Ovary (tissue), 10 donors: ENCODE results near the gene ETV3L. TPM values are rescaled to one million over a fixed set of nuclear protein-coding genes. Genes with fewer than 3 reads are reported as not detected.

ENCODE experiments used
- DNase-seq, 5 donors: peaks; one replicate each; pipeline ENCODE4 v3.0.0-alpha.2; 2019 to 2020
- H3K27ac ChIP-seq, 2 donors: fragments of 200-600 bp; one replicate each; pipeline versions ENCODE4 v1.5.1 to v1.8.0; 2019 to 2022
- H3K27me3 ChIP-seq: fragments of 200-600 bp; one replicate; pipeline ENCODE4 v1.8.0; 2022
- H3K36me3 ChIP-seq: fragments of 200-600 bp; sonication (generic); one replicate; pipeline ENCODE4 v1.5.1; 2019
- H3K4me1 ChIP-seq: one replicate; pipeline ENCODE4 v1.8.1; 2013; ENCODE audit warnings: mild to moderate bottlenecking, moderate library complexity; ENCODE audit not compliant: insufficient read depth
- H3K4me3 ChIP-seq: fragments of 200-600 bp; sonication (generic); one replicate; pipeline ENCODE4 v1.5.1; 2017
- H3K9me3 ChIP-seq, 2 donors: fragments of 200-600 bp in 1 of 2; sonication (generic) in 1 of 2; one replicate each; pipeline versions ENCODE4 v1.5.1 to v1.8.1; 2013 to 2019; ENCODE audit warnings: mild to moderate bottlenecking in 1 of 2, moderate library complexity in 1 of 2
- CTCF ChIP-seq, 3 donors: fragments of 450-650 bp in 2 of 3; fragments of 200-600 bp in 1 of 3; IDR thresholded peaks; one replicate each; pipeline versions ENCODE4 v1.5.1 to v1.8.0; 2016 to 2022; ENCODE audit warnings: antibody characterized with exemption in 3 of 3, mild to moderate bottlenecking in 1 of 3
- EP300 ChIP-seq: sonication (generic); formaldehyde crosslinking; IDR thresholded peaks from one replicate; pipeline ENCODE4 v1.6.1; 2017; ENCODE audit warnings: antibody characterized with exemption
- POLR2A ChIP-seq: fragments of 450-650 bp; IDR thresholded peaks from one replicate; pipeline ENCODE4 v1.6.1; 2017; ENCODE audit warnings: antibody characterized with exemption, mild to moderate bottlenecking, moderate library complexity
- WGBS, 3 donors: extraction: QIAGEN DNeasy Blood & Tissue Kit in 1 of 3; methylation state at CpG; one replicate each; pipeline versions ENCODE4 v1.1.5 to v1.1.7; 2013 to 2017; 5-methylcytosine and 5-hydroxymethylcytosine counted together
- intact Hi-C, 4 donors: fragments of 100-400 bp; cut with DNase I; formaldehyde crosslinking; loops; one replicate each; pipeline versions ENCODE4 v1.11.0 to v1.15.1; 2022 to 2023
- long read RNA-seq, 3 donors: library from polyadenylated mRNA in 2 of 3; unstranded in 2 of 3; transcript quantifications; one replicate each; pipeline ENCODE4 v2.0.0 and lab custom pipeline, GENCODE V29; 2021 to 2026
- polyA plus RNA-seq, 2 donors: library from polyadenylated mRNA; stranded (reverse); fragments of 200-250 nt in 1 of 2; fragments of 350-450 nt in 1 of 2; fragmentation: Illumina TruSeq in 1 of 2; extraction: RNeasy Lipid Tissue Mini Kit (QIAGEN cat#74804) in 1 of 2; gene quantifications; one replicate each; pipeline ENCODE4 v1.2.3, GENCODE V29; 2013 to 2014
- total RNA-seq, 7 donors: library from RNA; depleted of rRNA in 2 of 7; stranded (reverse); fragments of >200 nt in 2 of 7; fragmentation: NEBNext Ultra II Directional in 3 of 7; extraction: Animal tissue kit (Norgen Biotek cat#: 25700) in 3 of 7; gene quantifications; one replicate each; pipeline versions ENCODE4 v1.1.0 to v1.2.4, GENCODE V29; 2016 to 2023
- donor health status: DM: no; HTN: no; CAD: no; lungs with moderate emphysema.
- donor health status: DM: no; HTN: no; CAD: no.
- donor health status: Bipolar disorder and iron deficiency.
- donor health status: DM: yes; HTN: yes; CAD: no.
- donor health status: DM: no; HTN: no; CAD: no.
- donor health status: DM: yes; HTN: yes; CAD: no.

ETV3L gene
- total RNA-seq (not detected), polyA plus RNA-seq (not detected)
- long read RNA-seq, donor 1 = 0 reads
- long read RNA-seq, donor 2 = 0 reads
- long read RNA-seq, donor 3 = 0 reads

GRCh38 chr1:157099633-157100009 lies at the start of gene ETV3L:
ETV3L (minus strand) TSS chr1:157099808; CDS start chr1:157099523, 285 bp downstream.
- DNase-seq = no peak
- WGBS, 3 donors = 59 to 67% (median 67%) methylated on average over 3 of the region's 3 CpGs
- TF ChIP-seq POLR2A (no peak), EP300 (no peak), CTCF (IDR thresholded peaks at IDR 0.05) (no peak)
- Histone ChIP-seq H3K36me3 (no peaks in the 10 kb centered on the region), H3K9me3 (no peaks in the 10 kb centered on the region), H3K27ac (no peak within 1 kb of the TSS), H3K4me3 (no peak within 1 kb of the TSS), H3K27me3 (no peaks in the 10 kb centered on the region), H3K4me1 (no peaks in the 10 kb centered on the region)
- intact Hi-C loops = loop anchor here in 1 of 4 donors (10.0 kb wide), 1 partner anchor 395 kb away; no protein-coding TSS in a partner anchor

- H3K27ac ChIP-seq = no peak overlapping the region
- TF ChIP-seq CTCF (IDR thresholded peaks at IDR 0.05) (no peak), POLR2A (no peak), EP300 (no peak)
- H3K27me3 ChIP-seq = no peaks in the 10 kb centered on the region
- H3K4me3 ChIP-seq = no peak overlapping the region
- 51 to 59% (median 52%) methylated on average over 10 of the region's 10 CpGs for WGBS, 3 donors
- no peaks in the 10 kb centered on the region for H3K4me1 ChIP-seq
- no peak for DNase-seq
- no peaks in the 10 kb centered on the region for H3K36me3 ChIP-seq
- intact Hi-C loops = loop anchor here in 1 of 4 donors (5.0 kb wide), 1 partner anchor 371 kb away; no protein-coding TSS in a partner anchor
- no peaks in the 10 kb centered on the region for H3K9me3 ChIP-seq
Measured at GRCh38 chr1:157147906-157148700, 48.5 kb upstream of the ETV3L start.

- intact Hi-C loops = loop anchor here in 1 of 4 donors (5.0 kb wide), 1 partner anchor 370 kb away; no protein-coding TSS in a partner anchor
- Histone ChIP-seq H3K4me1 (no peaks in the 10 kb centered on the region), H3K27me3 (no peaks in the 10 kb centered on the region), H3K9me3 (no peaks in the 10 kb centered on the region), H3K36me3 (no peaks in the 10 kb centered on the region), H3K27ac (no peak overlapping the region), H3K4me3 (no peak overlapping the region)
- DNase-seq = no peak
- TF ChIP-seq POLR2A (no peak), EP300 (no peak), CTCF (IDR thresholded peaks at IDR 0.05) (no peak)
- WGBS, 3 donors = 54 to 83% (median 69%) methylated on average over 1 of the region's 1 CpG
Measured at GRCh38 chr1:157147037-157147436, 47.4 kb upstream of the ETV3L start.

GRCh38 chr1:157146244-157146643 lies 46.6 kb upstream of the ETV3L start:
- WGBS, 3 donors = 74 to 81% (median 75%) methylated on average over 3 of the region's 3 CpGs

More at GRCh38 chr1:157146244-157146643, 46.6 kb upstream of the ETV3L start:
- Histone ChIP-seq H3K27ac (no peak overlapping the region), H3K27me3 (no peaks in the 10 kb centered on the region), H3K36me3 (no peaks in the 10 kb centered on the region), H3K4me1 (no peaks in the 10 kb centered on the region), H3K9me3 (no peaks in the 10 kb centered on the region), H3K4me3 (no peak overlapping the region)
- TF ChIP-seq EP300 = no peak
- TF ChIP-seq CTCF (IDR thresholded peaks at IDR 0.05) = no peak
- TF ChIP-seq POLR2A = no peak
- DNase-seq = no peak
- intact Hi-C loops = loop anchor here in 1 of 4 donors (5.0 kb wide), 1 partner anchor 369 kb away; no protein-coding TSS in a partner anchor
